Esophagus mucosa (tissue), 1 donor: ENCODE data around the gene NAT9. TPM values are rescaled to one million over a fixed set of nuclear protein-coding genes. Genes with fewer than 3 reads are reported as not detected.
A peak's percentile ranks its signal among the peaks of the same experiment; 100 is the strongest.

ENCODE experiments used
- ATAC-seq: fragments of 200-7000 bp; cut with Tn5 transposase; one replicate; pipeline ENCODE4 v1.9.1; 2020
- total RNA-seq: library from RNA; stranded (reverse); gene quantifications from one replicate; pipeline ENCODE4 v1.2.4, GENCODE V29; 2023
- donor health status: DM: yes; HTN: yes; CAD: no.

NAT9 gene
- total RNA-seq, 1 donor from 2014 or later: 14.6 TPM

DNA sequence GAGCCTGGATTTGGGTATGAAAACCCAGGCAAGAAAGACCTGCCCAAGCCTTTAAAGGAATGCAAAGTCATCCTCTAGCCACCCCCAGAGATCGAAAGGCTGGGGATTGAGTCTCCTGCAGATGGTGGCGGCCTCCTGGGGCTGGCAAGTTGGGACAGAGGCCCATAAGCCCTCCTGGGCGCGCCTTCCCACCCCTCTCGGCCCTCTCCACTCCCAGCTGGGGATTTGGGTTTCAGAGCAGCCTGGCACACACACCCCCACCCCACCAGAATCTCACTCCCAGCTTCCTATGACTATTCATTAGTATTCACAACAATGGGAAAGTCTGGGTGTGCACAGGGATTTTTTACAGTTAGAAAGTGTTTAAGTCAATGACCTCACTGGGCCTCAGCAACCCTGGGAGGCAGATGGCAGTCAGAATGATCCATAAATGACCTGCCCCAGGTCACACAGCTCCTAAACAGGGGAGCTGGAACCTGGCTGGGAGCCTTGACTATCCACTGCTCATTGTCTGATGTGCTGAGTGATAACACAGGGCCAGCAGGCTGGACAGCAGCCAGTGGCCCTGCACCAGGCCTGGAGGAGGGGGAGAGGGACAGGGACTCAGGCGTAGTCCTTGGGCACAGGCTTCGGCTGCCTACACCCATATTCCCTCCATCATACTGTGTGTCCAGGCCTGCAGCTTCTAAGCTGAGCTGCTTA, 15.6 kb downstream of the NAT9 start:
- peak; percentile 67 for ATAC-seq

DNA sequence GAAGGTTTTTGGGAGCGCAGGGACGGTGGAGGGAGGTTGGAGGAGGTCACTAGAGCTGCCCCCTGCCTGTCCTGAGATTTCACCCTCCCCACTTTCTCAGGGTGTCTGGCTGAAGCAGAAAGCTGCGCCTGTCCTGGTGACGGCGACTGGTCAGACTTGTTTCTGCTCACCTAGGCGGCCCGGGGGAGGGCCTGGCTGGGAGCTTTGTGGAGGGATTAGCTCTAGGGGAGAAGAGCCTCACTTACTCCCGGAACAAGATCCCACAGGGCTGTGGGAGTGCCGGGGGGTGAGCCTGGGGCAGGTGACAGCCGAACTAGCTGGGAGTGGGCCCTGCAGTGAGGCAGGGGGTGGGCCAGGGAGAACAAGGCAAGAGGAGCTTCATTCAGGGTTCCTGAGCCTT, 16.2 kb downstream of the NAT9 start:
- ATAC-seq: peak; percentile 71

DNA sequence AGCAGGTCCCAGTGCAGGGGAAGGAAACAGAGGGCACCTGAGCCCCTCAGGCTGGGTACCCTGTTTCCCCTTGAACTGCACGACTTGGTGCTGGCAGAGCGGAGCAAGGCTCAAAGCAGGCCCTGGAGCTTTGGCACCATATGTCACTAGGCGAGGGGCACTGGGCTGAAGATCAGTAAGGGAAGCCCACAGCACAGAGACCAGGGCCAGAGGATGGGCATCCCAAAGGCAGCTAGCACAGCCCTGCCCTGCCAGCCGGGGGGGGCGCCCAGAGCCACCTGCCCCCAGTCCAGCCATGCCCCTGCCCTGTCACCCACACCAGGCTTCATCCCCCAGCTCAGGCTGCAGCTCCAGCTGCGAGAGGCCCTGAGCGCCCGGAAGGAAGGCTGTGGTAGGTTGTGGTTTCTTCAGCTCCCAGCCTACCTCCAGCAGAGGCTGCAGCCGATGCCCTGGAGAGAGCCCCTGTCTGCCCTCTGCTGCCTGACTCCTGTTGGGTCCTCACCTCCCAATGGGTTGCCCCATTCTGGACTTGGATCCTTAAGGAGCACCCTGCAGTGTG, 16.8 kb downstream of the NAT9 start:
- peak; percentile 5 for ATAC-seq

DNA sequence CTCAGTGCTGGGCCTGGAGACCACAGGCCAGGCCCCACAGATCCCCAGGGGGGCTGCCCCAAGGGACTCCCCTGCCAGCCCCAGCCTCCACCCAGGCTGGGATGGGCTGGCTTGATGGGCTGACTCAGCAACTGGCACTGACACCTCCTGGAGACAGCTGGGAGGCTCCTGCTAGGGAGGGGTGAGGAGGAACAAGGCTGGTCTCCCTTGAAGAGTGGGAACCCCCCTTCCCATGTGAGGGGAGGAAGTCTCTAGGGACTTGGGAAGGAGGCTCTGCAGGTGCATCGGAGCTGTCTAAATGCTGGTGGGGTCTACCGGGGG, 17.3 kb downstream of the NAT9 start:
- ATAC-seq: peak; percentile 69

DNA sequence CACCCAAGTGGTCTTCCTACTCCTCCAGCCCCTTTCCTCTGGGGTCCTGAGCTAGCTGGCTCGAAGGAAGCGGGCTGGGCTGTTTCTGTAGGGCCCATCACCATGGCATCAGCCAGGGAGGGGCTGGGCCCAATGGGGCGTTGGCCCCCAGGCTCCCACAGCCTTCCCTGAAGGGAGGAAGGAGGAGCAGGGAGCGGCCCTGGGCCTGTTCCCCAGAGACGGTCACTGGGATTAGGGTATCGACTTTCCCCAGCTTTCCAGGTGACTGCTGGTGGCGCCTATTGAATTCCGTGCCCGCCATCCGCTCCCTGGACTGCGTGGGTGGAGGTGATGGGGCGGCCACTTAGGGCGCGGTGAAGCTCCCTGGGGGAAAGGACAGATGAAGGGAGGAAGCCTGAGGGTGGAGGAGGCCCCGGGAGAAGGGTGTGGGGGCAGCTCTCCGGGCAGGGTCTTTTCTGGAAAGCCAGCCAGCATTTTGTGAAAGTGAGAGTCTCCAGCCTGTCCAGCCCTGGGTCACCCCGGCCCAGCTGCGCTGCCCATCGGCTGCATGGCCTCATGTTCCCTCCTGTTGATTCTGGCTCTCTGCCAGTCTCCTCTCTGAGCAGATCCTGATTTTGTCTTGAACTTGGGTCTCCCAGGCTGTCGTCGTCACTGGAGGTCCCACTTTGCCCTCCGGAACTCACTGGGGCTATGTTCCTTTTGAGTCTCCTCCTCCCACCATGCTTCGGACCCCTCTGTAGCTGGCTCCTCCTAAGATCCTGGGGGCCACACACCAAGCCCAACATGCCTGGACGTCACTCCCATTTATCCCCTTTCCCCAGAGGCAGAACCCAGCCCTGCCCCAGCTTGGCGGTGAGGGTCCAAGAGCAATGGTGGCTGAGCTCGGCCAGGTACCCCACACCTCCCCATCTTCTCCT, 18.0 kb downstream of the NAT9 start:
- ATAC-seq: peak; percentile 64

DNA sequence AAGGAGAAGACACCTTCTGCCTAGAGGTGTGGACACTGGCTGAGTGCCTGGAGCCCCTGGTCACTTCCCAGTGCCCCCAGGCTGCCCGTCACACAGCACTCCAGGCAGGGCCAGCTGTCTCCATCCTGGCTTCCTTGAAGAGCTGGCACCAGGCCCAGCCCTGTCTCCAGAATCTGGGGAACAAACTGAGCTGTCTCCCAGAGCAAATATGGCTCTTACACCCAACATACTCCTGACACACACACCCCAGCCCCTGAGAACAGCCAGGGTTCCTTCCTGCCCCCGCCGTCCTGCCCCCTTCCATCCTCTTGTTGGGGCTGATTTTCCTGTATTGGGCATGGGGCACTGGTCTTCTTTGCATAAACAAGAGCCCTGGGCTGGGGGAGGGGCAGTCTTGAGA, 18.6 kb downstream of the NAT9 start:
- peak; percentile 6 for ATAC-seq

DNA sequence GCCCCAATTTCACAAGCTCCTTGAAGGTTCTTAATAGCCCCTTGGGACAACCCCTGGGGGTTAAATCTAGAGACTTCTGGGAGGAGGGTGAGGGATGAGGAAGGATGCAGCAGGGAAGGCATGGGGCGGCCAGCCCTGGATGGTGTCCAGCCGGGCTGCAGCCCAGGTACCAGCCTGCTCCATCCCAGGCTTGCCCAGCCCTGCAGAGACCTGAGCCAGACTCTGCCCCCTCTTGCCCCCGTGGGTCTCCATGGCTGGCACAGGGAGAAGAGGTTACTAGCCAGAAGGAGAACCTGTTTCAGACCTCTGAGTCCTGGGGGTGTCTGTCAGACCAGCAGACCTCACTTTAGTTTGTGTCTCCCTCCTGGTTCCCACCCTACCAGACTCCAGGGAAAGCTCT, 19.3 kb downstream of the NAT9 start:
- ATAC-seq: no peak

DNA sequence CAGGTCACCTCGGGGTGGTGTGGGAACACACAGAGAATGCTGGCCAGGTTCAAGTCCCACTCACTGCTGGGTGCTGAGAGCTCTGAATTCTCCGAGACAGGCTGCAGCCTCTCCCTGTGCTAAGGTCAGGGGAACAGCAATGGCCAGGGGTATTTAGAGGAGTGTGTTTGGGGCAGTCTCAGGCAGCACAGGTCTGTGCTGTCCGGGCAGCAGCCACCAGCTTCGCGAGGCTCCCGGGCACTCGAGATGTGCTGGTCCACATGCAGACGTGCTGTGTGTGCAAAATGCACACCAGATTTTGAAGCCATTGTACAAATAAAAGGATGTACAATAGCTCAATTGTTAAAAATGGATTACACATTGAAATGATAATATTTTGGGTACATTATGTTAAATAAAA, 20.6 kb downstream of the NAT9 start:
- ATAC-seq: no peak

DNA sequence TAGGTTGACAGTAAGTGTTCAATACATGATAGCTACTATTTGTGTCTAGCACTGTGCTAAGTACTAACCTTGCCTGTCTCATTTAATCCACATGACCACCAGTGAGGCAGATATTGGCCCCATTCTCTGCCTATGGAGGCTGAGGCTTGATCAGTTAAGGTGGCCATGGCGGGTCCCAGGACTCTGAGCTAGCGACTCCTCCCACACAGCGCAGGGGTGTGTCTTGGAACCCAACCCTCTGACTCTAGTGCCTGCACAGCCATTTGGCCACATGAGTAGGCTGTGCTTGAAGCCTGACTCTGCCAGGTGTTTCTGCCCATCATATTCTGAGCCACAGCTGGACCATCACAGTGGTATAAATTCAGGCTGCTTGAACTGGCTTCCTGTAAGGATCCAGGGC, 21.3 kb downstream of the NAT9 start:
- no peak for ATAC-seq

DNA sequence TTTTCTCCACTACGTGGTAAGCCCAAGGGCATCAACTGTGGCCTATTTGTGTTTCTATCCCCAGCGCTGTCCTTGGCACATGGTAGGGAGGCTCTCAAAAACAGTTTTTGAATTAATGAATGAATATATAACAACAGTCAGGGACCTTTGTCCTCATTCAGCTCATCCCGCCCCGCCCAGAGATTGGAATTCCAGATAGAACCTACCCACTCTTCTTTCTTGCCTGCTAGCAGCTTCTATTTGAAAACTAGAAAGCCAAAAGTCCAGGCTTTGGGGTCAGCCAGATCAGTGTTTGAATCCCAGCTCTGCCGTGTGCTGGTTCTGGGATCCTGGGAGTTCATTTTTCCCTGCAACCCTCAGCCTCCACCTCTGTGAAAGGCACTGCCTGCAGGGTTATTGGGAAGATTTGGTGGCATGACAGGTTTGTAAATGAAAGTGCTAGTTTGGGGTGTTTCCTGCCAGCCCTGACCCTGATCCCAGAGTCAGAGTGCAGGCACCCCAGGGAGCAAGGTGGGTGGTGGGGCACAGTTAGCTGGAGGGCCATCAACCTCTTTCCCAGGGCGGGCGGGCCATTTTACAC, 23.2 kb downstream of the NAT9 start:
- no peak for ATAC-seq

DNA sequence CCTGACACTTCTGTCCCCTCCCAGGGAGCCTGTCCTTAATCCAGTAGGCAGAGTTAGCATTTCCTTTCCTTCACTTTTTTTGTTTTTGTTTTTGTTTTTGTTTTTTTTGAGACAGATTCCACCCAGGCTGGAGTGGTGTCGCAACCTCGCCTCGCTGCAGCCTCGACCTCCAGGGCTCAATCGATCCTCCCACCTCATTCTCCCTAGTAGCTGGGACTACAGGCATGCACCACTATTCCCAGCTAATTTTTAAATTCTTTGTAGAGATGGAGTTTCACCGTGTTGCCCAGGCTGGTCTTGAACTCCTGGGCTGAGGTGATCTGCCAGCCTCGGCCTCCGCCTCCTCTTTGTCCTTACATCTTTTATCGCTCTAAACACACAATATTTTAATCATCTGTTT, 23.7 kb downstream of the NAT9 start:
- no peak for ATAC-seq

DNA sequence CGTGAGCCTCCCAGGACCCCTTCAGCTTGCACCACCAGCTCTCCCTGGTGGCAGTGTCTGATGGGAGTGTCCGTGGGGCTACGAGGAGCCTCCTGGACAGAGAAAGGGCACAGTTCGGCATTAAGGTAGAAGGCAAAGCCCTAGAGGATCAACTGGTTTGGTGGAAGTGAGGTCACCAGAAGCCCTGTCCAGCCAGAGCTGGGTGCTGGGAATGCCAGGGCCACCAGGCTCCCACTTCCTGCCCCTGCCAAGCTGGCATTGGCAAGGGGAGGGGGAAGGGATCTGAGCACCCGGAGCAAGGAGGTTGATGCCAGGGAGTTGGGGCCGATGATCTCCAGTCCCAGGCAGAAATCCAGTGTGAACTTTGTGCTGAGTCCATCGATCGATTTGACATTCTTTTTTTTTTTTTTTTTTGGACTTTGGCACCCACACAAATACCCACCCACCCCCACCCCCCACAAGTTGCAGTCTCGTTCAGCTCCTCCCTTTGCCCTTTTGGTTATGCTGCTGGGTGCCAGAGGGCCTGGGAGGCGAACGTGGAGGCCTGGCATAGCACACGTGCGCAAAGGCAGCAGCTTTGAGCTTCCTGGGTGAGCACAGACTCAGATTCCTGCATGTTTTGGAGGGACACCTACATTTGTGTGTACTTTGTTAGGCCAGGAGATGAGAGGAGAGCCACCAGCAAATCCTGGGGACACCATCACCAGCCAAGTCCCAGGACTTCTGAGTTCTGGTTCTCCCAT, 25.6 kb downstream of the NAT9 start:
- ATAC-seq: peak; percentile 7

DNA sequence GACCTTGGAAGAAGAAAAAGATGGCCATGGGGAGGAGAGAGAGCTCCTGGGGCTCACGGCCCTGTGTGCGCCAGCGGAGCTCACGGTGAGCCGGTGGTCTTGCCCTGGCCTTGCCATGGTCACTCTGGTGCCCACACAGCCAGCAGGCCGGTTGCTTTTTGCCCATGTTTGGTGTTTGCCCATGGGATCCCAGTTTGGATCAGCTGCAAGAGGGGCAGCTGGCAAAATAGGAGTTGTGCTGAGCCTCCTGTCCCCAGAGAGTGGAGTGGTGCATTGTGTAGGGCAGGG, 26.2 kb downstream of the NAT9 start:
- no peak for ATAC-seq

DNA sequence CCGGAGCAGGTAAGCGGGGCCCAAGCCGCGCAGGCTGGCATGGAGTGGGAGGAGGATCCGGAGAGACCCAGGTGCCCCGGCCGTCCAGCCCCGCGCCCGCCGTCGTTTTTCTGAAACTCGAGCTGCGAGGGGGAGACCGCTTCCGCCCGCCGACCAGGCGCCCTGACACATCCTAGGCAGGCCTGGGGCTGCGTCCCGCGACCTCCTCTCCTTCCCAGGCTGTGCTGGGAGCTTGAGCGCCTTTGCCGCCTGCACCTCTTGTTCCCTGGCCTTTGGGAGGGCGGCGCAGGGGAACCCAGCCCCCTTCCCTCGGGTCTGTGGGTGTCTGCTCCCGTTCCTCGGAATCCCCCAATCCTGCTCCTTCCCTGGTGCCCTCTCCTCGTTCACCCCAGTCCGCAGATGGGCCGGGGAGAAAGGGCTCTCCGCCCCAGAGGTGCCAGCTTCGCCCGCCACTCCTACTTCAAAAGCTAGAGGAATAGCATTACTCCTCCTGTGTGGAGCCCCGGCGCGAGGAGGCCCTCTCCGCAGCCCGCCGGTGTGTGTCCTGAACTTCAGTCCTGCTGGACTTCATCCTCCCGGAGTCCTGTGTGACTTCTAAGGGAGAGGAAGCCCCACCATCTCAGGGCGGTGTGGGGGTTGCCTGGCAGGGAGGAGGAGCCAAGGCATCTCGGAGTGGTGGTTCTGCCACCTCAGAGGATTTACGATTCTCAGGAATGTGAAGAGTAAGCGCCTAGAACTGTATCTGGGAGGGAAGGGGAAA, 26.7 kb downstream of the NAT9 start:
- peak; percentile 0 for ATAC-seq

DNA sequence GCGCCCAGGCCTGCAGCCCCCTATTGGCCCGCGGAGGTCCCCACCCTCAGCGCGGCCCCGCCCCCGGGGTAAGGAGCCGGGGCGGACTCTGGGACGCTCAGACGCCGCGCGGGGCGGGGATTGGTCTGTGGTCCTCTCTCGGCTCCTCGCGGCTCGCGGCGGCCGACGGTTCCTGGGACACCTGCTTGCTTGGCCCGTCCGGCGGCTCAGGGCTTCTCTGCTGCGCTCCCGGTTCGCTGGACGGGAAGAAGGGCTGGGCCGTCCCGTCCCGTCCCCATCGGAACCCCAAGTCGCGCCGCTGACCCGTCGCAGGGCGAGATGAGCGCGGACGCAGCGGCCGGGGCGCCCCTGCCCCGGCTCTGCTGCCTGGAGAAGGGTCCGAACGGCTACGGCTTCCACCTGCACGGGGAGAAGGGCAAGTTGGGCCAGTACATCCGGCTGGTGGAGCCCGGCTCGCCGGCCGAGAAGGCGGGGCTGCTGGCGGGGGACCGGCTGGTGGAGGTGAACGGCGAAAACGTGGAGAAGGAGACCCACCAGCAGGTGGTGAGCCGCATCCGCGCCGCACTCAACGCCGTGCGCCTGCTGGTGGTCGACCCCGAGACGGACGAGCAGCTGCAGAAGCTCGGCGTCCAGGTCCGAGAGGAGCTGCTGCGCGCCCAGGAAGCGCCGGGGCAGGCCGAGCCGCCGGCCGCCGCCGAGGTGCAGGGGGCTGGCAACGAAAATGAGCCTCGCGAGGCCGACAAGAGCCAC, 27.4 kb downstream of the NAT9 start, which contains the start of gene NHERF1:
TSS of gene NHERF1 (plus strand) at position 100 of the 750 bp plus-strand sequence. CDS start at position 319, 219 bp downstream.
- peak; percentile 87 for ATAC-seq

DNA sequence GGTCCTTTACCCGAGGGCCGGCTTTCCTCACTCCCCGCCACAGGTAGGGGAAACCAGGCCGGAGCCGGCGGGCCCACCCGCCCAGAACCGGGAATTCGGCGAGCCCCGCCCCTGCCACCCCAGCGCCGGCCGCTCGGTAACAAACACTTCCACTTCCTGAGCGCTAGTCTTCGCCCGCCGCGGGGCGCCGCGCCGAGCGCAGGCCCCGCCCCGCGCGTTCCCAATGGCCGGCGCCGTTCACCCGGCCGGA, 27.9 kb downstream of the NAT9 start:
- ATAC-seq: no peak

DNA sequence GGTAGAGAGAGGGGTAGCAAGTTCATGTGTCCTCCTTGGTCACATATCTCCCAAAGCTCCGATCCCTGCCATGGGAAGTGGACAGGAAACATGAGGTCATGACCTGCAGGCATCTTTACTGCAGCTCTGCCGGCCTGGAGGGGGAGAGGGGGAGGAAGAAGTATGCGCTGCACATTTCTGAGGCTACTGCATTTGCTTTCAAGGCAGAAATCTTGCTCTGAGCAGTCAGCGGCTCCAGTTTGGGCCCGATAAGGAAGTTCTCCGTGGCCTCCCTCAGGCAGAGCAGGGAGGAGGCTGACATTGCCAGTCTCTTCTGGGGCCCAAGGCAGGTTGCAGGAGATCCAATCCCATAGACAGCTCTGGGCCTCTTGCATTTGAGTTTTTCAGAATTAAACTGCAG, 29.2 kb downstream of the NAT9 start:
- no peak for ATAC-seq

DNA sequence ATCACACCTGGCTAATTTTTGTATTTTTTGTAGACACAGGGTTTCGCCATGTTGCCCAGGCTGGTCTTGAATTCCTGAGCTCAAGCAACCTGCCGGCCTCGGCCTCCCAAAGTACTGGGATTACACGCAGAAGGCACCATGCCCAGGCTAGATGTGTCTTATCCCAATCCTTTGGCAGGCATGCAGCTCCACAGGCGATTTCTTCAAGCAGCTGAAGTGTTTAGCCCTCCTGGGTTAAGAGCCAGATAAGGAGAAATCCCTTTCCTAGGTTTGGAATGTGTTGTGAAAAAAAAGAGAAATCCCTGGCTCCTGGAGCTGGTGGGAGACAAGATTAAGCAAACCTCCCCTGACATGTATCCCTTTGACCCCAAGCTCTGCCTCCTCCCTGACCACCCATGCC, 29.8 kb downstream of the NAT9 start:
- no peak for ATAC-seq

DNA sequence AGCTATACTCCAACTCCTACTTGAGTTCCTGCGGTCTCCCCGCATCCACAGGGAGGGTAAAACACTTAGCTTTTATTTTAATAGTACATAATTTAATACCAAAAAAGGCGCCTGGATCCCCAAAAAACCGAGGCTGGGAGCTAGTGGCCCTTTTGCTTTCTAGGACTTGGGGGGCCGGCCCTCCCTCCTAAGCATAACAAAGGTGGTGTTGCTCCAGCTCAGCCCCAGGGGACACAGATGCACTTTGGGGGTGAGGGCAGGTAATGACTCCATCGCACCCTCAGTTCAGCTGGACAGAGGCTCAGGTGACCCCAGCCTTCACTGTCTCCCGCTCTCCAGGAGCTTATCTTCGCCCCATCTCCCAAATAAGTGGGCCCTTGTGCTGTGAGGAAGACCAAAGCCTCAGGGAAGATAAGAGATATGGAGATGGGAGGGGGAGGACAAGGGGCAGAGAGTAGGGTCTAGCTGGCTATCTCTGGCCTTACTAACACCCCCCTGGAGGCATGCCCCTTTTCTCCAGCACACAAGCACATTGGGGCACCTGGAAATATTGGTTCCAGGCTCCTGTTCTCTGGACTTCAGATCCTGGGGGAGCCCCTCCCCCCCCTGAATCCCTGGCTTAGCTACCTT, 30.5 kb downstream of the NAT9 start:
- ATAC-seq: no peak

DNA sequence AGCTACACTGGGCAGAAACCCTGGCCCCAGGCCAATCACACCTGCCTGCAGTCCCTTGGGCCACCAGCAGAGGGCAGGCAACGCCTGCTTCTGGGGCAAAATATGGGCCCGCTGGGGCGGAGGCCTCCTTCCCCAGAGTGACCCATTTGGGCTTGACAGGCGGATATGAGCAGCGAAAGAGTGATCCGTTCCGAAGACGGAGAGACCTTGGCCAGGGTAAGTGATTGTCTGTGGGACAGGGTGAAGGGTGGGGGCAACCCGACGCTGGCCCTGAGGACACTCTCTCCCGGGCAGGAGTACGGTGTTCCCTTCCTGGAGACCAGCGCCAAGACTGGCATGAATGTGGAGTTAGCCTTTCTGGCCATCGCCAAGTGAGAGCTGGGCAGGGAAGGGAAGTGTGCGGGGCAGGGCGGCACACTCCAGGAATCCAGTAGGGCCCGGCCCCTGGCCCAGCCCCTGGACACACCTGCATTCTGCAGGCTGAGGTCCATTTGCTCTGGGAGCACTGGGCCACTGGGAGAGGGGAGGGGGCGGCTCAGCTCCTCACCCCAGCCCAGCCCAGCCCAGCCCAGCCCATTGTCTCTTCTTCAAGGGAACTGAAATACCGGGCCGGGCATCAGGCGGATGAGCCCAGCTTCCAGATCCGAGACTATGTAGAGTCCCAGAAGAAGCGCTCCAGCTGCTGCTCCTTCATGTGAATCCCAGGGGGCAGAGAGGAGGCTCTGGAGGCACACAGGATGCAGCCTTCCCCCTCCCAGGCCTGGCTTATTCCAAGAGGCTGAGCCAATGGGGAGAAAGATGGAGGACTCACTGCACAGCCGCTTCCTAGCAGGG, 31.2 kb downstream of the NAT9 start:
- ATAC-seq: peak; percentile 54
